ENCODE measurements around the gene NF1. TPM values are rescaled to one million over a fixed set of nuclear protein-coding genes. Genes with fewer than 3 reads are reported as not detected.

NF1 gene
- total RNA-seq, 1 donor: 79.7 TPM

- peak; percentile 98 for DNase-seq (ENCODE audit: low read depth)
- TF ChIP-seq, protein P1, sequence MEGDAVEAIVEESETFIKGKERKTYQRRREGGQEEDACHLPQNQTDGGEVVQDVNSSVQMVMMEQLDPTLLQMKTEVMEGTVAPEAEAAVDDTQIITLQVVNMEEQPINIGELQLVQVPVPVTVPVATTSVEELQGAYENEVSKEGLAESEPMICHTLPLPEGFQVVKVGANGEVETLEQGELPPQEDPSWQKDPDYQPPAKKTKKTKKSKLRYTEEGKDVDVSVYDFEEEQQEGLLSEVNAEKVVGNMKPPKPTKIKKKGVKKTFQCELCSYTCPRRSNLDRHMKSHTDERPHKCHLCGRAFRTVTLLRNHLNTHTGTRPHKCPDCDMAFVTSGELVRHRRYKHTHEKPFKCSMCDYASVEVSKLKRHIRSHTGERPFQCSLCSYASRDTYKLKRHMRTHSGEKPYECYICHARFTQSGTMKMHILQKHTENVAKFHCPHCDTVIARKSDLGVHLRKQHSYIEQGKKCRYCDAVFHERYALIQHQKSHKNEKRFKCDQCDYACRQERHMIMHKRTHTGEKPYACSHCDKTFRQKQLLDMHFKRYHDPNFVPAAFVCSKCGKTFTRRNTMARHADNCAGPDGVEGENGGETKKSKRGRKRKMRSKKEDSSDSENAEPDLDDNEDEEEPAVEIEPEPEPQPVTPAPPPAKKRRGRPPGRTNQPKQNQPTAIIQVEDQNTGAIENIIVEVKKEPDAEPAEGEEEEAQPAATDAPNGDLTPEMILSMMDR (IDR thresholded peaks at IDR 0.05; ENCODE audit: insufficient read depth, low read length): no peak
- H3K4me3 ChIP-seq (ENCODE audit: low read depth, low read length): peak overlapping the region; percentile 31
Measured at GRCh38 chr17:31052187-31052889, 42.4 kb upstream of the NF1 start.

- no peak overlapping the region for H3K4me3 ChIP-seq (ENCODE audit: low read depth, low read length)
- no peak for DNase-seq (ENCODE audit: low read depth)
- TF ChIP-seq, protein P1 (IDR thresholded peaks at IDR 0.05; ENCODE audit: insufficient read depth, low read length): no peak
Measured at GRCh38 chr17:31053071-31053470, 41.7 kb upstream of the NF1 start.

DNA sequence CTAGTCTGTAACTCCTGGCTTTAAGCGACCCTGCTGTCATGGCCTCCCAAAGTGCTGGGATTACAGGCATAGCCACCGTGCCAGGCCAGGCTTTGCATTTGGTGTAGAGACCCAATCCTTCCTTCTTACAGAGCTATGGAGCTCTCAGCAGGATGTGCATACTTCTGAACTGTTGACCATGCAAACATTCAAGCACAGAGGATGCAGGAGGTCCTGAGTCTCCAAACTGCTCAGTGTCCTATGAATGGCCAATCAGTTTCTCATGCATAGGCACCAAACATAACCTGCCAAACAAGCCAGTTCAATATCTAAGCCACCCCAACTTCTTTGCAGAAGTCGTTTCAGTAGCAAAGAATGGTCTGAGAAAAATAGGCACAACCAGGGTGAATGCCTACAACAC is 40.0 kb upstream of the NF1 start:
- no peak for DNase-seq (ENCODE audit: low read depth)
- TF ChIP-seq, protein P1 (IDR thresholded peaks at IDR 0.05; ENCODE audit: insufficient read depth, low read length): no peak
- no peak overlapping the region for H3K4me3 ChIP-seq (ENCODE audit: low read depth, low read length)

GRCh38 chr17:31058976-31059375 is 35.8 kb upstream of the NF1 start:
- TF ChIP-seq, protein P1 (IDR thresholded peaks at IDR 0.05; ENCODE audit: insufficient read depth, low read length): no peak
- DNase-seq (ENCODE audit: low read depth): no peak
- H3K4me3 ChIP-seq (ENCODE audit: low read depth, low read length): no peak overlapping the region

DNA sequence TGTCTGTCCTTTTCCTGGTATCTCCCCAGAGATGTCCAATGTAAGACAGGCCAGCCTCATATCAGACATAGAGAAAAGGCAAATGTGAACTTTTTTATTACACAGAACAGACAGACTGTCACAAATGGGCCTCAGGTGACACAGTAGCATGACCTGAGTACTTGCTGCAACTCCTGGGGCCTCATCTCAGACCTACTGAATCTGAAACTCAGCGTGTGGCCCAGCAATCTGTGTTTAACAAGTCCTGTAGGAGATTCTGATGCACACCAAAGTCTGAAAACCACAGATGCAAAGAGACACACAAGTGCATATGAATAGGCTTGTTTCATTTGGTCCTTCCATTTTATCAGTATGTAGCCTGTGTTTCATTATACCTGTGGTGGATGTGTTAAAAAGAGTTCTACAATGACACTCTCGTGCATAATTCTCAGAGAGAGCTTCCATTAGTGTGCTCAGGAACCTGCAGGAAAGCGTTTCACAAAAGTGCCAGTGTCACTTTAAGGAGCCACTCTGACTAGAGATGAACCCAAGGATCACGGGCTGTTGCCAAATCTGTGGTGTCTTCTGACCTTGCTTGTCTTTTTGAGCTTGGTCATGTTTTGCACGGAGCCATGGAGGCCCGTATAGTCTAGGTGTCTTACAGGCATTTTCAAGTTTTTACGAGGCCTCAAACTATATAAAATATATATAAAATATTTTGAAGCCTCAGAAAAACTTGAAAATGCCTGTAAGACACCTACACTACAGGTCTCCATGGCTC is 33.8 kb upstream of the NF1 start:
- H3K4me3 ChIP-seq (ENCODE audit: low read depth, low read length): no peak overlapping the region
- no peak for DNase-seq (ENCODE audit: low read depth)
- TF ChIP-seq, protein P1 (IDR thresholded peaks at IDR 0.05; ENCODE audit: insufficient read depth, low read length): no peak

DNA sequence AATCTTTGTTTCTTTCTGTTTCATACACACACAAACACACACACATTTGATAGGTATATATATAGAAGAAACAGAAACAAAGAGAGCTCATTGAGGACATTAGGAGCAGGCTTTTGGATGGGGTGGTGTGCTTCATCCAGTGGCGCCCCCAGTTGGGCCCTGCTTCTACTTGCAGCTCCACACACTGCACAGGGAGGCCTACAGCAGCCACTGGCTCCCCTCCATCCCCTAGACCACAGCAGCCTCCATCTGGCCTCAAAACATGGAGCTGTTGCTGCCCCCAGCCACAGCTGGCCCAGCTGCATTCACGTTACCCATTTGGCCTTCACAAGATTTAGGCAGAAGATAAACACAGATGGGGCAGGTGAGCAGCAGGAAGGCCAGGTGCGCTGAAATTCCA is 33.1 kb upstream of the NF1 start:
- H3K4me3 ChIP-seq (ENCODE audit: low read depth, low read length): no peak overlapping the region
- DNase-seq (ENCODE audit: low read depth): no peak
- TF ChIP-seq, protein P1 (IDR thresholded peaks at IDR 0.05; ENCODE audit: insufficient read depth, low read length): no peak
